ENCODE data around the gene SLC2A9.

Gene SLC2A9

GRCh38 chr4:9923195-9923812 lies 98.0 kb downstream of the SLC2A9 start:
- Histone ChIP-seq H3K9me2 (replicated peaks; ENCODE audit: insufficient read depth, low read length) (no peaks in the 10 kb centered on the region), H3K27me3 (replicated peaks; ENCODE audit: insufficient read depth, low read length) (no peaks in the 10 kb centered on the region), H3K4me3 (ENCODE audit: low read length) (no peak overlapping the region), H3K27ac (ENCODE audit: low read length) (no peak overlapping the region), H3K36me3 (replicated peaks; ENCODE audit: insufficient read depth, low read length) (no peaks in the 10 kb centered on the region), H2AFZ (ENCODE audit: low read length) (no peak overlapping the region), H3K4me1 (ENCODE audit: low read length) (no peaks in the 10 kb centered on the region), H3K9me3 (replicated peaks; ENCODE audit: insufficient read depth, low read length) (no peaks in the 10 kb centered on the region), H3K9ac (ENCODE audit: low read length) (no peak overlapping the region), H3K79me2 (ENCODE audit: low read length) (no peaks in the 10 kb centered on the region), H3K4me2 (ENCODE audit: low read depth, low read length) (no peak overlapping the region), H3F3A (ENCODE audit: insufficient read depth, low read length) (no peaks in the 10 kb centered on the region), H4K20me1 (ENCODE audit: insufficient read depth, low read length) (no peaks in the 10 kb centered on the region)
- no peak for DNase-seq
- no peak for TF ChIP-seq EZH2 (optimal IDR thresholded peaks at IDR 0.05; ENCODE audit: low read depth, low read length)
- TF ChIP-seq CTCF (IDR thresholded peaks at IDR 0.05; ENCODE audit: low read length), result no peak
- no peak for TF ChIP-seq EZH2phosphoT487 (IDR thresholded peaks at IDR 0.05; ENCODE audit: low read length)

DNA sequence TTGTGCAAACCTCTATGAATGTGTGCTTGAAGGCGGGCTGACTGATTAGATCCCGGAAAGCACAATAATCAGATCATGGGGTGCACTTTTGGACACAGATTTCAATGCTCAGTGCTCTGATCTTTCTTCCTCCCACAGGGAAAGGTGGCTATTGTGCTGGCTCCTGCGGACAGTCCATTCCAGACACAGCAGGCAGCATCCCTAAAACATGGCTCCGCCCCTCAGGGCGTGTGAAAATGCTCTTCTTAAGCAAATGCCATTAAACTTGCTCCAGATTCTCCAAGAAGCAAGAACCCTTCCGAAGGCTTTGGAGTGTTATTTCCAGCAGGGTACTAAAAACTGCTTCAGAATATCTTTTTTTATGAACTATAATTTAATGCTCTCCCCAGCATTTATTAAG lies 100.0 kb downstream of the SLC2A9 start:
- Histone ChIP-seq H3K79me2 (ENCODE audit: low read length) (no peaks in the 10 kb centered on the region), H3K9me2 (replicated peaks; ENCODE audit: insufficient read depth, low read length) (no peaks in the 10 kb centered on the region), H3K27me3 (replicated peaks; ENCODE audit: insufficient read depth, low read length) (no peaks in the 10 kb centered on the region), H3K9ac (ENCODE audit: low read length) (no peak overlapping the region), H4K20me1 (ENCODE audit: insufficient read depth, low read length) (no peaks in the 10 kb centered on the region), H3K4me2 (ENCODE audit: low read depth, low read length) (no peak overlapping the region), H2AFZ (ENCODE audit: low read length) (no peak overlapping the region), H3K4me3 (ENCODE audit: low read length) (no peak overlapping the region), H3K9me3 (replicated peaks; ENCODE audit: insufficient read depth, low read length) (no peaks in the 10 kb centered on the region), H3F3A (ENCODE audit: insufficient read depth, low read length) (no peaks in the 10 kb centered on the region), H3K4me1 (ENCODE audit: low read length) (no peaks in the 10 kb centered on the region), H3K27ac (ENCODE audit: low read length) (no peak overlapping the region), H3K36me3 (replicated peaks; ENCODE audit: insufficient read depth, low read length) (no peaks in the 10 kb centered on the region)
- TF ChIP-seq EZH2 (optimal IDR thresholded peaks at IDR 0.05; ENCODE audit: low read depth, low read length), result no peak
- TF ChIP-seq CTCF (IDR thresholded peaks at IDR 0.05; ENCODE audit: low read length), result no peak
- no peak for TF ChIP-seq EZH2phosphoT487 (IDR thresholded peaks at IDR 0.05; ENCODE audit: low read length)
- no peak for DNase-seq

- no peaks in the 10 kb centered on the region for H3K36me3 ChIP-seq (replicated peaks; ENCODE audit: insufficient read depth, low read length)
Observed at GRCh38 chr4:9920029-9920428, 101.3 kb downstream of the SLC2A9 start.

More at GRCh38 chr4:9920029-9920428, 101.3 kb downstream of the SLC2A9 start:
- DNase-seq, result no peak
- H3K4me2 ChIP-seq (ENCODE audit: low read depth, low read length), result no peak overlapping the region
- H3F3A ChIP-seq (ENCODE audit: insufficient read depth, low read length), result no peaks in the 10 kb centered on the region
- H3K4me3 ChIP-seq (ENCODE audit: low read length), result no peak overlapping the region
- no peaks in the 10 kb centered on the region for H3K27me3 ChIP-seq (replicated peaks; ENCODE audit: insufficient read depth, low read length)
- no peak for TF ChIP-seq EZH2 (optimal IDR thresholded peaks at IDR 0.05; ENCODE audit: low read depth, low read length)
- no peak for TF ChIP-seq CTCF (IDR thresholded peaks at IDR 0.05; ENCODE audit: low read length)
- no peak for TF ChIP-seq EZH2phosphoT487 (IDR thresholded peaks at IDR 0.05; ENCODE audit: low read length)
- H2AFZ ChIP-seq (ENCODE audit: low read length), result no peak overlapping the region
- H4K20me1 ChIP-seq (ENCODE audit: insufficient read depth, low read length), result no peaks in the 10 kb centered on the region
- H3K9me2 ChIP-seq (replicated peaks; ENCODE audit: insufficient read depth, low read length), result no peaks in the 10 kb centered on the region
- no peak overlapping the region for H3K9ac ChIP-seq (ENCODE audit: low read length)
- no peaks in the 10 kb centered on the region for H3K9me3 ChIP-seq (replicated peaks; ENCODE audit: insufficient read depth, low read length)
- H3K79me2 ChIP-seq (ENCODE audit: low read length), result no peaks in the 10 kb centered on the region
- no peaks in the 10 kb centered on the region for H3K4me1 ChIP-seq (ENCODE audit: low read length)
- H3K27ac ChIP-seq (ENCODE audit: low read length), result no peak overlapping the region
